Mammary epithelial cell (primary cell): ENCODE results near the gene PLCH1.

Experiments
- CTCF ChIP-seq, 2 donors: IDR thresholded peaks in 1 of 2; conservative IDR thresholded peaks in 1 of 2; 2 replicates each; pipeline ENCODE4 v1.5.1; 2011 to 2012; ENCODE audit warnings: inconsistent platforms in 2 of 2, low read length in 2 of 2, mild to moderate bottlenecking in 2 of 2, control low read depth in 1 of 2, low read depth in 1 of 2; ENCODE audit not compliant: insufficient read depth in 1 of 2; ENCODE audit errors: extremely low read depth in 1 of 2
- EZH2 ChIP-seq: IDR thresholded peaks from 2 replicates; pipeline ENCODE4 v1.6.1; 2012; ENCODE audit warnings: low read length, inconsistent platforms, borderline replicate concordance

- no peak for TF ChIP-seq CTCF (conservative IDR thresholded peaks at IDR 0.05 in 1 of 2, IDR thresholded peaks at IDR 0.05 in 1 of 2; ENCODE audit: extremely low read depth in 1 of 2, insufficient read depth in 1 of 2, low read depth in 1 of 2, low read length in 2 of 2)
- no peak for TF ChIP-seq EZH2
Observed at GRCh38 chr3:155639462-155640055, 105.3 kb downstream of the PLCH1 start.
